ENCODE measurements around the gene HOXA5.
A peak's percentile ranks its signal among the peaks of the same experiment; 100 is the strongest.

HOXA5 gene

DNA sequence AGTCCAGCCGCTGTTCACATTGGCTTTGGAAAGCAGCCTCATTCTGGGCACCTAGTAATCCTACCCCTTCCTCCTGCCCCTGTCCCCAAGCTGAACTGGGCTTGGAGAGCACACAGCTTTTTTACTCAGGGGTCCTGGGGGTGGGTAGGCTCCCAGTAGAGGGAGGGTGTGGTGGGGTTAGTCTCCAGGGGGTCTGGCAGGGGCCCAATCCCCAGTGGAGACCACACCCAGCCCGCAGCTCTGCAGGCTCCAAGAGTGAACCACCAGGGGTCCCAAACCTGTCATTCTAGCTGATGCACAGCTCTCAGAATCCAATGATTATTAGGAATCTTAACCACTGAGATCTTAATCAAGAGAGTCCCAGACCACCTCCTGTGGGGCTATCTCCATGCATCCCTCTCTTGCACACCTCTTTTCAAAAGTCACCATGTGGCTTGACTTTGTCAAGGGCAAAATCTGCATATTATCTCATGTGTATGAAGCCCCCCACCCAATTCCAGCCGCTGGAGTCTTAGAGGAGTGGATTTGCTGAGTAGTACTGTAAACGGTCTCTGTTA, 38.9 kb upstream of the HOXA5 start:
- DNase-seq = no peak

DNA sequence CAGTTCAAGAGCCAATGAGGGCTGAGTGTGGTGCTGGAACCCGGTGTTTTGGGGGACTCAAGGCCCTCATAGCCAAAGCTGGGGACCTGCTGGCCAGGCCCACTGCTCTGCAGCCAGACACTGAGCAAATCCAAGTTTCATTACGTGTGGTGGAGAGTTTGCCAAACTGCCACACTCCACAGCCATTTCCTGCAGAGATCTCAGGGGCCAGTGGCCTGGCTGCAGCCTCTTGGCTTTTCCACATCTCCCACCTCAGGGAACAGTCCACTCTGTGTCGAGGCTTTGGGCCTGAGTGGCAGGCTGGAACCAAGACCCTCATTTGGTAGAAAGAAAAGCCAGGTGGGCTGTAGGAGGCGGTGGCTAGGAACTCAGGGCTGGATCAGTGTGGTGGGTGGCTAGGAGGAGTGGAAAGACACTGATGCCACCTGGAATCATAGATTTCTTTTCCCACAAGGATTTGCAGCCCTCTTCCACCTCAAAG, 38.4 kb upstream of the HOXA5 start:
- DNase-seq = no peak

- no peak for DNase-seq
Observed at GRCh38 chr7:27180431-27181420, 37.2 kb upstream of the HOXA5 start.

GRCh38 chr7:27179503-27180430, 36.3 kb upstream of the HOXA5 start:
- peak; percentile 69 for DNase-seq

DNA sequence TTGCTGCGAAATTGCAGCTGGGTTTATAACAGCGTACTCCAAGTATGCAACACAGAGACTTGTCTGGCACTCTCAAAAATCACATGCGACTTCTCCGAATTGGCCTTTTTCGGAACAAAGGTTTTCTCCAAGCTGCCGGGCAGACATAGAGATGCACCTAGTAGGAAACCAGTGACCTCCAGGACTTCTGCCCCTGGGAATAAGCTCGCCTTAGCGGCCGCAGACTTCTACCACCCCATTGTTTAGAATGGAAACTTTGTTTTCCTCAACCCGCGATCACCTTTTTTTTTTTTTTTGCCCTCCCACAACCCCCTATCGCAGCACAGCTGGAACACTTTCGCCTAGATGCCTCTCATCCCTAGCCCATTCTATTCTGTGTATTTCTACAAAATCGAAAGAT, 35.5 kb upstream of the HOXA5 start:
- DNase-seq = no peak

GRCh38 chr7:27178366-27178765, 34.9 kb upstream of the HOXA5 start:
- DNase-seq = no peak

DNA sequence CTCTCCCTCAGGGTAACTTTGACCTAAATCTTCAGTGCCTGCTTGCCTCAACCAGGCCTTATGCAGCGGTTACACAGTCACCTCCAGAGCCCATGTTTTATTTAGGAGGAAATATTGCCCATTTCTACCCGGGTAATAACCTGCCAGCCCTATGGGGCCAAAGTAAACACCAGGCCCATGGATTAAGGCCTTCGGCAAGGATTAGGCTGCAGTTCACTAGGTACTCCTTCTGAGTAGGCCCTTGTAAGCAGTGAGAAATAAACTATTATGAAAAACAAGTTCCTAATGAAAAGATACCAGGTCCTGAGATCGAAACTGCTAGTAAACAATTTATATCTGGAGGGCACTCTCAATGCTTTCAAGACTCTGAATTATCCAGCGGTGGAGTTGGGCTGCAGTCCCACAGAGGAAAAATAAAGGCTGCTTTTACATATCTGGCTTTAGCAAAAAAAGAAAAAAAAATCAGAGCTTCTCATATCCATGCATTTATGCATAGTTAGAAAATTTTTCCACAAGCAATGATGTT, 34.4 kb upstream of the HOXA5 start:
- no peak for DNase-seq

DNA sequence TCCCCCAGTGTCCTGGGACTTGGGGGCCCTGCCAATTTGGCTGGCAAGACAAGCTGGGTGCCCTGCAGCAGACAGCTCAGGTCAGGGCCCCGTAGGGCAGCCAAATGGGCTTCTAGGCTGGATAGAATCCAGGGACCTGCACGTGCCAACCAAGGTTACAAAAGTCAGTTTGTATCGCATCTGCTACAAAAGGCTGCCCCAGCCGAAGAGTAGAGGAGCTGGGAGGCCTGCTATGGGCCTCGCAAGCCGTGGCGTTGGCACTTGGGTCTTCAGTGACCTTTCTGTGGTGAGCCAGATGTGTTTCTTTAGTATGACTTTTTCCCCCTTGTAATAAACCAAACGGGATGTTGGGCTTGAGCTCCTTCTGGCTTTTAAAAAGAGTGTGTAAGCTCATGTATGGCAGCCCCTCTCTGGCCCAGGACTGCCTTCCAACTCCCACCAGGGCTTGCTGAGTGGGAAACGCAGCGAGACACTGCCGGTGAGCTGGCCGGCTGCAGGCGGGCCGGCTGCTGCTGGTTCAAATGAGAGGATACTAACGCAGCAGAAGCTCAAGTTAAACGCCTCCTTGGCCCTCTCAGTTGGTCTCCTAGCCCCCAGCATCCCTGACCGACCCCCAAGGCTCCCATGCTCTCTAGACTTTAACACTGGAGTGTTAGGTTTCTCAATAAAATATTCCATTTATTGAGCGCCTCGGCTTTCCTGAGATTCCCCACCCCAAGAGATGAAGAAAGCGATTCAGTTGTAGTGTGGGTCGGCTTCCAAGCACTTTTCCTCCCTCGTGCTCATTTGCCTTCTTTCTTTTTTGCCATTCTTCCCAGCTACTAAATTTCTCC, 33.7 kb upstream of the HOXA5 start:
- no peak for DNase-seq

DNA sequence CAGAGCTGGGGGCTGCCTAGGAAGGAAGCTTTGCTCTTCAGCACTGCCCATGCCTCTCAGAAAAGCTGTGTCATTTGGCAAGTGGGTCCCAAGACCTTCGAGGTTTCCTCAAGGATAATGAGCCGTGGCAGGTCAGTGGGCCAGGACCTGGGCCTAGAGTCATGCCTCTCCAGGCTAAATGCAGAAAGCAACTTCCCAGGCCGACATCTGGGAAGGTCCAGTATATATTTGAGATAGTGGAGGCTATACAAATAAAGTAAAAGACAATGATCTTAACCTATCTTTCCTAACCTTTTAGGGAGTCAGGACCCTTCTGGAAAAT, 33.0 kb upstream of the HOXA5 start:
- DNase-seq = no peak

DNA sequence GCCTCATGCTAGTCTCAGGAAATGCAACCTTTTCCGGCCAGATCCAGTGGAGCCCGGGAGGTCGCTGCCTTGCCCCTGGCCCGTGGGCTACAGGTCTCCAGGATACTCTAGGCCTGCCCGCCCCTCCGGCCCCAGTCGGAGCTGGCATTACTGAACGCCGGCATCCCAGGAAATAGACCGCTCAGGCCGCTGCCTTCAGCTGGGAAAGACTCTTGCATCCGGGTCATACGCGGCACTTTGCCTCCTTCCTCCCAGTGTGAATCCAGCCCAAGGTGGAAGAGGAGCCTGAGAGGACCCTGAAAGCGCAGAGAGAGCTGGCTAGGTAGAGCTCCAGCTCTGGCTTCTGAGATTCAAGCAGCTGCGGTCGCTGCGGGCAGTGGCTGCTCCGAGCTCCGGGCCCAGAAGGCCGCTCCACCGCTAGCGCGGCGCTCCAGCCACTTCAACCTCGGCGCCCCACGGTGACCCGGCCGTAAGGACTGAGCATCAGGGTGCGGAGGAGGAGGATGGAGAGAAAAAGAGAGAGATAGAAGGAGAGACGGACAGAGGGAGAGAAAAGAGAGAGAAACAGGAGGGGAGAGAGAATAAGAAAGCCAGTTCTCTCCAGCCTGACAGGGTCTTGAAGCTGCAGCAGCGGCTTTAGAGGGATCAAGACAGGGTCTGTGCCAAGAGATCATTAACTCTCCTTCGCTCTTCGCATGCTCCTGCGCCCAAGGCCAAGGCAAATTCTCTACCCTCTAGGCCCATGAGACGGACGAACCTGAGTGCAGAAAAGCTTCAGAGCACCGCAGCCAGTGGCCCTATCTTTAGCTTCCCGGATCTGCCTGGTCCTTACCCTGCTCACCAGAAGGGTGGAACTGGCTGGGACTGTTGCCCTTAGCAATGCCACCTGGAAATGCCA, 32.4 kb upstream of the HOXA5 start:
- DNase-seq = no peak

DNA sequence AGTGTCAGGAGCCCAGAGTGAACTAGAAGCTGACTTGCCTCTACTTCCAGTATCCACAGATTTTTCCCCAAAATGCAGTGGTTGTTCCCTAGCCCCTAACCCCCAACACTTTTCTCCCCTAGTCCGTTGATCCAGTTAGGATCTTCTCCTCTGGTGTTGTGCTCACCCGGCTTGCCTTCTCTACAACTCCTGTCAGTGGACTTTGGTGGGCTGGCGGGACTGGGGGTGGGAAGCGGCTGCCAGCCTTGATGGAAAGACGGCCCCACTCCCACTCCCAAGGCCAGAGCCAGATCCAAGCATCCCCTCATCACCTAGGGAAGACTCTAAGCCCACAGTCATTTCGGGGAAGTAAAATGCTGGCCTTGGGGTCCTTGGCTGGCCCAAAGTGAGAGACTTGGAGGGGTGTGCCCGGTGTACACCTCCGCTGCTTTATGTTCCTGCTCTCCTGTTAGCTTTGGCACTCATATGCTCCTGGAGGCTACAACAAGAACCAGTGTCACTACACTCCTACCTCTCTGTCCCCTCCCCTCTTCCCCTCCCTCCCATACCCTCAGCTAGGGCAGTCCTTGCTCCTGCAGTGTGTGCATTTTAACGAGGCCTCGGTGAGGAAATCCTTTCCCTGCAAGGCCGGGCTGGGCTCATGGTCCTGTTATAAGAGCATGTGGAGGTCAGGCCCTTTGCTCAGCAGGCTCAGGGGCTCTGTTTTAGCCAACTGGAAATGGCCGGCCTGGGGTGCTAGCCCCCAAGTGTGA, 31.6 kb upstream of the HOXA5 start:
- DNase-seq = no peak

GRCh38 chr7:27173956-27174873, 30.7 kb upstream of the HOXA5 start, which contains the start of gene HOXA10:
Gene HOXA10, minus strand, starts transcription at chr7:27174320. Its CDS starts 14 bp downstream, at chr7:27174306.
- no peak for DNase-seq

- no peak for DNase-seq
Observed at GRCh38 chr7:27173511-27173955, 30.1 kb upstream of the HOXA5 start.

DNA sequence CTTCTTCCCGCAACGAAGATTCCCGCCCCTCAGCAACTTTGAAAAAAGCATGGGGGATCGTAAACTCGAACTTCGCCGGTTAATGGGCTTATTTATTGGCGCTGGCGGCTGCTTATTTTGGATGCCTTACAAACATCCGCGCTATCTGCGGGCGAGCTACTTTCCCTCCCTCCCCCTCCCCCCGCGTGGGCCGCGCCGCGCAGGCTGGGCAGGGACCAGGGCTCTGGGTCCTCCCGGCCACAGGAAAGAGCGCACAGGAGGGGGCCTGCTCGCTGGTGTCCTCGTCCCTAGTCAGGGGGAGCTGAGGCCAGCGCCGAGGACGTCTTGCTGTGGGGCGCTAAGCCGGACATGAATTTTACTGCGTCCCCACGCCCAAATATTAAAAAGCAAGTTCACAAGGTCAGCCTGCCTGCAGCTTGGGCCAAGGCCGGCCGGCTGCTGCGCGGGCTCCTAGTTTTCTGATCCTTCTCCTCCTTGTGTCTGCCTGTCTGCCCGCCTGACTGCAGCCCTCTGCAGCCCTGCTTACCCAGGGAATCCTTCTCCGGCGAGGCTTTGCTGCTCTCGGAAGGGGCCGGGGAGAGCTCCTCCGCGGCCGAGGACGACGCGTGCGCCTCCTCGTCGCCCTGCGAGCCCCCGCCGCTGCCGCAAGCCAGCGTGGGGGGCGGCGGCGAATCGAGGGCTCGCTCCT, 29.5 kb upstream of the HOXA5 start:
- DNase-seq = no peak

- no peak for DNase-seq
Observed at GRCh38 chr7:27172315-27172774, 28.9 kb upstream of the HOXA5 start.

- DNase-seq = no peak
Observed at GRCh38 chr7:27171637-27172314, 28.3 kb upstream of the HOXA5 start.

- DNase-seq = no peak
Observed at GRCh38 chr7:27171325-27171636, 27.8 kb upstream of the HOXA5 start.
